Spinal cord (tissue), 10 donors: ENCODE data around the gene WSCD2. TPM values are rescaled to one million over a fixed set of nuclear protein-coding genes. Genes with fewer than 3 reads are reported as not detected.
A peak's percentile ranks its signal among the peaks of the same experiment; 100 is the strongest.

Experiments used
- DNase-seq, 6 donors: peaks; one replicate each; pipeline versions ENCODE4 v3.0.0 to v3.0.0-alpha.2; 2013 to 2015; ENCODE audit warnings: low spot score in 6 of 6, low read depth in 4 of 6
- H3K27ac ChIP-seq: one replicate; pipeline ENCODE4 v1.5.1; 2013; ENCODE audit warnings: low read depth, low read length, control low read depth
- H3K27me3 ChIP-seq: one replicate; pipeline ENCODE4 v1.6.1; 2013; ENCODE audit warnings: low read length; ENCODE audit not compliant: control insufficient read depth, insufficient read depth
- H3K36me3 ChIP-seq: one replicate; pipeline ENCODE4 v1.6.1; 2013; ENCODE audit warnings: low read length; ENCODE audit not compliant: control insufficient read depth, insufficient read depth
- H3K4me1 ChIP-seq: one replicate; pipeline ENCODE4 v1.6.1; 2013; ENCODE audit warnings: low read length; ENCODE audit not compliant: control insufficient read depth, insufficient read depth
- H3K4me3 ChIP-seq: one replicate; pipeline ENCODE4 v1.5.1; 2013; ENCODE audit warnings: low read depth, low read length, control low read depth
- H3K9me3 ChIP-seq: one replicate; pipeline ENCODE4 v1.6.1; 2013; ENCODE audit warnings: low read length; ENCODE audit not compliant: control insufficient read depth, insufficient read depth
- WGBS: methylation state at CpG from one replicate; pipeline ENCODE4 v1.1.5; 2013; ENCODE audit warnings: missing lambda C conversion rate; ENCODE audit not compliant: insufficient coverage; 5-methylcytosine and 5-hydroxymethylcytosine counted together
- polyA plus RNA-seq, 2 donors: library from polyadenylated mRNA; unstranded; fragments of 120-200 nt; gene quantifications; one replicate each; pipeline ENCODE4 v1.2.1, GENCODE V29; 2013; ENCODE audit not compliant: insufficient read length in 2 of 2
- total RNA-seq, 2 donors: library from RNA; depleted of rRNA in 1 of 2; stranded (reverse); fragments of 120-200 nt in 1 of 2; fragments of >200 nt in 1 of 2; gene quantifications; one replicate each; pipeline versions ENCODE4 v1.2.3 to v1.2.4, GENCODE V29; 2013 to 2014
- donor health status: healthy.

The WSCD2 gene
- total and polyA plus RNA-seq, 4 donors, result 6.1 to 17.4 (median 11.8) TPM

GRCh38 chr12:108232565-108232964 lies 103.5 kb downstream of the WSCD2 start:
- no peaks in the 10 kb centered on the region for H3K27me3 ChIP-seq
- peaks cover 2% of the 10 kb centered on the region for H3K9me3 ChIP-seq
- H3K4me1 ChIP-seq, result peaks cover 12% of the 10 kb centered on the region
- no peak overlapping the region for H3K27ac ChIP-seq
- H3K36me3 ChIP-seq, result no peaks in the 10 kb centered on the region
- WGBS, result 76% methylated on average over 6 of the region's 6 CpGs
- H3K4me3 ChIP-seq, result no peak overlapping the region
- no peak for DNase-seq

- no peak for DNase-seq
- H3K4me3 ChIP-seq, result no peak overlapping the region
- H3K27me3 ChIP-seq, result no peaks in the 10 kb centered on the region
- H3K9me3 ChIP-seq, result peaks cover 2% of the 10 kb centered on the region
- WGBS, result 93% methylated on average over 4 of the region's 6 CpGs
- H3K36me3 ChIP-seq, result no peaks in the 10 kb centered on the region
- H3K4me1 ChIP-seq, result peaks cover 12% of the 10 kb centered on the region
- no peak overlapping the region for H3K27ac ChIP-seq
These were observed 105.1 kb downstream of the WSCD2 start for GRCh38 chr12:108234158-108234557.

GRCh38 chr12:108235197-108235984 lies 106.3 kb downstream of the WSCD2 start:
- peak in 1 of 6 donors; percentile 76 for DNase-seq
- Histone ChIP-seq H3K36me3 (no peaks in the 10 kb centered on the region), H3K4me1 (peaks cover 12% of the 10 kb centered on the region), H3K4me3 (no peak overlapping the region), H3K27ac (no peak overlapping the region), H3K27me3 (no peaks in the 10 kb centered on the region), H3K9me3 (peaks cover 2% of the 10 kb centered on the region)
- 13% methylated on average over 4 of the region's 5 CpGs for WGBS

- peaks cover 2% of the 10 kb centered on the region for H3K9me3 ChIP-seq
- no peaks in the 10 kb centered on the region for H3K36me3 ChIP-seq
- H3K27me3 ChIP-seq, result no peaks in the 10 kb centered on the region
- no peak overlapping the region for H3K4me3 ChIP-seq
- DNase-seq, result peak in 1 of 6 donors; percentile 50
- H3K27ac ChIP-seq, result no peak overlapping the region
- H3K4me1 ChIP-seq, result peaks cover 12% of the 10 kb centered on the region
- 0% methylated on average over 1 of the region's 3 CpGs for WGBS
These were observed 106.8 kb downstream of the WSCD2 start for GRCh38 chr12:108235985-108236263.

- H3K9me3 ChIP-seq, result peaks cover 2% of the 10 kb centered on the region
- no peaks in the 10 kb centered on the region for H3K27me3 ChIP-seq
- no peak overlapping the region for H3K27ac ChIP-seq
- no peaks in the 10 kb centered on the region for H3K36me3 ChIP-seq
- H3K4me3 ChIP-seq, result no peak overlapping the region
- peak in 1 of 6 donors; percentile 25 for DNase-seq
- H3K4me1 ChIP-seq, result peaks cover 12% of the 10 kb centered on the region
- WGBS, result 64% methylated on average over 1 of the region's 1 CpG
These were observed 107.3 kb downstream of the WSCD2 start for GRCh38 chr12:108236366-108236765.

GRCh38 chr12:108237272-108237671 lies 108.2 kb downstream of the WSCD2 start:
- Histone ChIP-seq H3K4me1 (peaks cover 12% of the 10 kb centered on the region), H3K27me3 (no peaks in the 10 kb centered on the region), H3K36me3 (no peaks in the 10 kb centered on the region), H3K4me3 (no peak overlapping the region), H3K9me3 (peaks cover 2% of the 10 kb centered on the region), H3K27ac (no peak overlapping the region)
- WGBS, result 100% methylated on average over 3 of the region's 3 CpGs
- peak in 1 of 6 donors; percentile 49 for DNase-seq

GRCh38 chr12:108238474-108238873 lies 109.4 kb downstream of the WSCD2 start:
- no peak overlapping the region for H3K4me3 ChIP-seq
- H3K36me3 ChIP-seq, result no peaks in the 10 kb centered on the region
- peaks cover 2% of the 10 kb centered on the region for H3K9me3 ChIP-seq
- no peak for DNase-seq
- H3K27ac ChIP-seq, result no peak overlapping the region
- H3K4me1 ChIP-seq, result peaks cover 12% of the 10 kb centered on the region
- no peaks in the 10 kb centered on the region for H3K27me3 ChIP-seq
- no CpG with 5 or more reads among the region's 3 CpGs for WGBS

GRCh38 chr12:108239378-108239777 lies 110.3 kb downstream of the WSCD2 start:
- Histone ChIP-seq H3K4me3 (no peak overlapping the region), H3K36me3 (no peaks in the 10 kb centered on the region), H3K4me1 (peaks cover 12% of the 10 kb centered on the region), H3K27ac (no peak overlapping the region), H3K27me3 (no peaks in the 10 kb centered on the region), H3K9me3 (peaks cover 2% of the 10 kb centered on the region)
- no peak for DNase-seq
- WGBS, result 89% methylated on average over 2 of the region's 2 CpGs

- H3K4me1 ChIP-seq, result peaks cover 11% of the 10 kb centered on the region
- H3K36me3 ChIP-seq, result no peaks in the 10 kb centered on the region
- 66% methylated on average over 17 of the region's 34 CpGs for WGBS
- H3K9me3 ChIP-seq, result peaks cover 2% of the 10 kb centered on the region
- no peak for DNase-seq
- no peak overlapping the region for H3K27ac ChIP-seq
- no peak overlapping the region for H3K4me3 ChIP-seq
- no peaks in the 10 kb centered on the region for H3K27me3 ChIP-seq
These were observed 111.1 kb downstream of the WSCD2 start for GRCh38 chr12:108240027-108240785.

GRCh38 chr12:108240928-108241327 lies 111.8 kb downstream of the WSCD2 start:
- 96% methylated on average over 4 of the region's 4 CpGs for WGBS
- no peak overlapping the region for H3K4me3 ChIP-seq

More at GRCh38 chr12:108240928-108241327, 111.8 kb downstream of the WSCD2 start:
- DNase-seq, result no peak
- Histone ChIP-seq H3K27ac (no peak overlapping the region), H3K9me3 (peaks cover 2% of the 10 kb centered on the region), H3K27me3 (no peaks in the 10 kb centered on the region), H3K4me1 (peaks cover 4% of the 10 kb centered on the region), H3K36me3 (no peaks in the 10 kb centered on the region)
